ENCODE measurements around the gene STARD3.

STARD3 gene

GRCh38 chr17:39660397-39661385, 23.7 kb downstream of the STARD3 start:
- no peak for DNase-seq (ENCODE audit: low read depth)

GRCh38 chr17:39661744-39662541, 25.0 kb downstream of the STARD3 start:
- no peak for DNase-seq (ENCODE audit: low read depth)

- no peak for DNase-seq (ENCODE audit: low read depth)
These were observed 25.8 kb downstream of the STARD3 start for GRCh38 chr17:39662551-39663339.

DNA sequence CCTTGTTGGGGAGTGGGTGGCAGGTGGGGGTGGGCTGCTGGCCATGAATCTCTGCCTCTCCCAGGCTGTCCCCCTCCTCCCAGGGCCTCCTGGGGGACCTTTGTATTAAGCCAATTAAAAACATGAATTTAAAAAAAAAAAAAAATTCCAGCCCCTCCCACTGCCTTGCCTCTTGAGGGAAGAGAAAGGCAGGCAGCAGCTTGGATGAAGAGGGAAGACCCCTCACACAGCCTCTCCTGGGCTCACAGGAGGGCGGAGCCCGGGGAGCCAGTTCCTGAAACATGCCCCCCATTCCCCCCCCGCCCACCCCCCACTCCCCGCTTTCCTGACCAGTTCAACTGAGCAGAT, 26.4 kb downstream of the STARD3 start:
- DNase-seq (ENCODE audit: low read depth), result no peak

GRCh38 chr17:39663688-39664580, 27.0 kb downstream of the STARD3 start:
- no peak for DNase-seq (ENCODE audit: low read depth)

GRCh38 chr17:39664581-39665561, 27.9 kb downstream of the STARD3 start, which contains the start of gene TCAP:
TCAP (plus strand) TSS chr17:39665349; CDS start chr17:39665360, 11 bp downstream.
- no peak for DNase-seq (ENCODE audit: low read depth)

GRCh38 chr17:39665642-39666224, 28.8 kb downstream of the STARD3 start:
- no peak for DNase-seq (ENCODE audit: low read depth)

DNA sequence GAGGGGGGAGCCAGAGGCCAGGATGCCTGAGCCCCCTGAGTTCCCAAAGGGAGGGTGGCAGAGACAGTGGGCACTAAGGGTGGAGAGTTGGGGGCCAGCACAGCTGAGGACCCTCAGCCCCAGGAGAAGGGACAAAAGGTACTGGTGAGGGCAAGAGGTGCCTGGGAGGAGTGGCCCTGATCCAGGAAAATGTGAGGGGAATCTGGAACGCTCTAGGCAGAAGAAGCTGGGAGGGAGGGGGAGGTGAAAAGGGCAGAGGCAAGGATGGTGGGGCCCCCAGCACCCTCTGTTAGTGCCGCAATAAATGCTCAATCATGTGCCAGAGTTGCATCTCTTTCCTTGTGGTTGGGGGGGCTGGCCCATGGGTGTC, 29.3 kb downstream of the STARD3 start:
- no peak for DNase-seq (ENCODE audit: low read depth)

DNA sequence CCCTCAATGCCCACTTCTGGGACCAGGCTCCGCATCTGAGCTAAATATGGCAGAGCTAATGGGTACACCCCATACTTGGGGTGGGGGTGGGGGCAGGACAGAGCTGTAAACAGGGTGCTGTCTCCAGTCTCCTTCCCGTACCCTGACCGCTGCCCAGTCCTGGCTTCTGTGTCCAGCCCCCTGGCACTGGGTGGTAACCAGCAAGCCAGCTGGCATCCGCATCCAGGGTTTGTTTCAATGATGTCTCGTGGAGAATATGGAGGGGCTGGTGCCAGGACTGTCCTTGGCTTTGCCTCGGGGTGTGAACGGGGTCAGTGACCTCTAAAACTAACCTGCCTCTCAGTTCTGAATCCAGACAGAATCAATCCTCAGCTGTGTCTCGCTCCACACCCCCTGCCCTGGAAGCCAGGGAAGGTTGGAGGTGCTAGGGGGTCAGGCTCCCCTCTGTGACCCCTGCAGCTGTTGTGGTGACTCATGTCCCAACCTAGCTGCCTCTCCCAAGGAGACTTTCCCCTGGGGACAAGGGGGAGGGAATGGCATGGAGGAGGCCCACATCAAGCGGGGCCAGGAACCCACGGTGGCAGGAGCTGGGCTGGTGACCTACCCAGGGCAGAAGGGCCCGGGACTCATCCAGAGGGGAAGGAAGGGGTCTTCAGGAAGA, 29.8 kb downstream of the STARD3 start:
- no peak for DNase-seq (ENCODE audit: low read depth)

DNA sequence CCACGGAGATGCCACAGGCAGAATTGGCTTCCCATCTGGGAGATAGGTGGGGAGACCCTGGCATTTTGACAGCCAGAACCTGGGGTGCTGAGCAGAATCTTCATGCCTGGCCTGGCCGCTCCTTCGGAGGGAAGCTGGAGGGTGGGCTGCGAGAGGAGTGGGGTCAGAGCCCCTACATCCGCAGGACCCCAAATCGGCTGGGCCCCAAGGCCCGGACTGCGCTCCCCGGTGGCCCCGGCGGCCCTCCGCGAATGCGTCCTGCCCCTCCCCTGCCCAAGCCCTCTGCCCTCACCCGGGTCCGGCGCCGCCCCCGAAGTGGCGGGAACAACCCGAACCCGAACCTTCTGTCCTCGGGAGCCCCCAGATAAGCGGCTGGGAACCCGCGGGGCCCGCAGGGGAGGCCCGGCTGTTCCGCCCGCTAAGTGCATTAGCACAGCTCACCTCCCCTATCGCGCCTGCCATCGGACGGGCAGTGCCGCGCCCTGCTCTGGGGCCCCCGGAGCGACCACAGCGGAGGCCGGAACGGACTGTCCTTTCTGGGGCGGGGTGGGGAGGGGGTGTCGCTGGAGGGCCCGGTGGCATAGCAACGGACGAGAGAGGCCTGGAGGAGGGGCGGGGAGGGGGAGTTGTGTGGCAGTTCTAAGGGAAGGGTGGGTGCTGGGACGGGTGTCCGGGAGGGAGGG, 30.5 kb downstream of the STARD3 start:
- DNase-seq (ENCODE audit: low read depth), result no peak

DNA sequence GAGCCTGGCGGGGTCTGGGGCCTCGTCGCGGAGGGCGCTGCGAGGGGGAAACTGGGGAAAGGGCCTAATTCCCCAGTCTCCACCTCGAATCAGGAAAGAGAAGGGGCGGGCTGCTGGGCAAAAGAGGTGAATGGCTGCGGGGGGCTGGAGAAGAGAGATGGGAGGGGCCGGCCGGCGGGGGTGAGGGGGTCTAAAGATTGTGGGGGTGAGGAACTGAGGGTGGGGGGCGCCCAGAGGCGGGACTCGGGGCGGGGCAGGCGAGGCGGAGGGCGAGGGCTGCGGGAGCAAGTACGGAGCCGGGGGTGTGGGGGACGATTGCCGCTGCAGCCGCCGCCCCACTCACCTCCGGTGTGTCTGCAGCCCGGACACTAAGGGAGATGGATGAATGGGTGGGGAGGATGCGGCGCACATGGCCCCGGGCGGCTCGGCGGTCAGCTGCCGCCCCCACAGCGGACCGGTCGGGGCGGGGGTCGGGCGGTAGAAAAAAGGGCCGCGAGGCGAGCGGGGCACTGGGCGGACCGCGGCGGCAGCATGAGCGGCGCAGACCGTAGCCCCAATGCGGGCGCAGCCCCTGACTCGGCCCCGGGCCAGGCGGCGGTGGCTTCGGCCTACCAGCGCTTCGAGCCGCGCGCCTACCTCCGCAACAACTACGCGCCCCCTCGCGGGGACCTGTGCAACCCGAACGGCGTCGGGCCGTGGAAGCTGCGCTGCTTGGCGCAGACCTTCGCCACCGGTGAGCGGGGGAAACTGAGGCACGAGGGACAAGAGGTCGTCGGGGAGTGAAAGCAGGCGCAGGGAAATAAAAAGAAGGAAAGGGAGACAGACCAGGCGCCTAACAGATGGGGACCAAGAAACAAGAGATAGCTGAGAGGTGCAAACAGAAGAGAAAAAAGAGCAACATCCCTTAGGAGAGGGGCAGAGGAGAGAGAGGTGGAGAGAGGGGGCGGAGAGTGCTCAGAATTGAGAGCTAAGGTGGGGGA, 31.3 kb downstream of the STARD3 start, which contains the start of gene PNMT:
Gene PNMT (plus strand): TSS at position 509 of the 980 bp plus-strand sequence. CDS start 23 bp downstream, at position 532.
- peak; percentile 13 for DNase-seq (ENCODE audit: low read depth)

GRCh38 chr17:39669897-39670735, 33.2 kb downstream of the STARD3 start:
- no peak for DNase-seq (ENCODE audit: low read depth)

- no peak for DNase-seq (ENCODE audit: low read depth)
These were observed 33.8 kb downstream of the STARD3 start for GRCh38 chr17:39670746-39671145.

DNA sequence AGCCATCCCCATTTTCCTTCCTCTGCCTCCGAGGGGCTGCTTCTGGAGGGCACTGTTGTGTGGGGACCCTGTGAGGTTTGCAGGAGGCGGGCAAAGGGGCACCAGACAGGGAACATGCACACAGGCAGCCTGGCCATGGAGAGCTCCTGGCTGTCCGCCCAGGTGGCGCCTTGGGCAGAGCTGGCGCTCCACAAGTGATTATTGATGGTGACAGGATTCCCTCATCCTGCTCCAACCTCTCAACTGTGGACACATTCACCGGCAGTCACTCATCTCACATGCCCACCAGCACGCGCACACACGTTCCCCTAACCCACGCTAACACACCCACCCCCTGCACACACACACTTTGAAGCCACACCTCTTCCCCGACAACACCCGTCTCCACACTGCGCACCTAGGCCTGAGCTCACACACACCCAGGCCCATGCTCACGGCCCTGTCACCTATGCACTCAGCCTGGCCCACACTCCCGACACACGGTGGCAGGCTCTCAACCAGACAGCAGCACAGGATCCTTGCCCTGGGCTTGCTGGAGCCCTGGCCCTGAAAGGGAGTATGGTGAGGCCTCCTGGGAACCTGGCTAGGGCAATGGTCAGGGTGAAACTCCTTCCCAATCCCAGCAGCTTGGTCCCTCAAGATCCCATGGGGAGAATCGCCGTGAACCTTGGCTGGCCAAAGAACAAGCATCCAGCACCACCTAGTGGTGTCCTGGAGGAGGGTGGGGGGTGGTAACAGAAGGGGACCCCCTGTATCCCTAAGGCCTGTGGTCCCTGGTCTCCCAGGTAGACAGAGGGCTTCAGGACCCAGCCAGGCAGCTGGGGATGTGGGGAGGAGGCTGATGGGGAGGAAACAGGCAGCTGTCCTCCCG, 34.9 kb downstream of the STARD3 start:
- DNase-seq (ENCODE audit: low read depth), result no peak

Data from stromal cell of bone marrow (primary cell).